ENCODE results near the gene CAVIN2. TPM values are rescaled to one million over a fixed set of nuclear protein-coding genes. Genes with fewer than 3 reads are reported as not detected.

CAVIN2 gene
- total RNA-seq, 2 experiments from 2014 or later, result 0.14 to 0.16 TPM

- TF ChIP-seq CTCF (IDR thresholded peaks at IDR 0.05), result no peak
- DNase-seq (no peak), ATAC-seq (ENCODE audit: poor library complexity) (no peak)
- Histone ChIP-seq H3K4me1 (ENCODE audit: insufficient read depth, low read length) (no peaks in the 10 kb centered on the region), H3K4me3 (ENCODE audit: low read length) (no peak overlapping the region), H3K9me3 (ENCODE audit: control insufficient read depth in 1 of 2, insufficient read depth in 1 of 2, low read length in 2 of 2) (no peaks in the 10 kb centered on the region), H3K27me3 (ENCODE audit: control insufficient read depth in 1 of 2, insufficient read depth in 2 of 2, low read length in 2 of 2) (peaks cover 0 to 17% of the 10 kb centered on the region in 2 experiments), H3K27ac (ENCODE audit: low read depth in 1 of 2, low read length in 2 of 2) (no peak overlapping the region), H3K36me3 (ENCODE audit: insufficient read depth, low read length) (no peaks in the 10 kb centered on the region)
- POLR2A ChIA-PET, result no interaction called here
- Mint-ChIP-seq H3K36me3 (ENCODE audit: low read depth) (no peaks in the 10 kb centered on the region), H3K4me3 (no peak overlapping the region), H3K9me3 (no peaks in the 10 kb centered on the region), H3K27ac (no peak overlapping the region), H3K27me3 (peaks cover 11% of the 10 kb centered on the region), H3K4me1 (ENCODE audit: low read depth) (no peaks in the 10 kb centered on the region)
- intact Hi-C loops (cut with DNase I, micrococcal nuclease), result no loop called here
- CTCF ChIA-PET, result interaction anchor here (0.7 to 1.0 kb wide), 2 partner anchors 67 to 69 kb away, joined by 3 read pairs; no protein-coding TSS in a partner anchor
Observed at GRCh38 chr2:191802180-191802579, 44.7 kb downstream of the CAVIN2 start.

GRCh38 chr2:191800874-191801273 is 46.0 kb downstream of the CAVIN2 start:
- no peaks in the 10 kb centered on the region for H3K4me1 ChIP-seq (ENCODE audit: insufficient read depth, low read length)
- CTCF ChIA-PET, result no interaction called here
- H3K27ac Mint-ChIP-seq, result no peak overlapping the region
- peaks cover 11% of the 10 kb centered on the region for H3K27me3 Mint-ChIP-seq
- intact Hi-C loops (cut with DNase I, micrococcal nuclease), result no loop called here
- H3K27me3 ChIP-seq (ENCODE audit: control insufficient read depth in 1 of 2, insufficient read depth in 2 of 2, low read length in 2 of 2), result peaks cover 0 to 8% of the 10 kb centered on the region in 2 experiments
- DNase-seq (no peak), ATAC-seq (ENCODE audit: poor library complexity) (no peak)
- no peaks in the 10 kb centered on the region for H3K36me3 Mint-ChIP-seq (ENCODE audit: low read depth)
- H3K4me3 Mint-ChIP-seq, result no peak overlapping the region
- no peaks in the 10 kb centered on the region for H3K9me3 ChIP-seq (ENCODE audit: control insufficient read depth in 1 of 2, insufficient read depth in 1 of 2, low read length in 2 of 2)
- H3K4me3 ChIP-seq (ENCODE audit: low read length), result no peak overlapping the region
- no peaks in the 10 kb centered on the region for H3K36me3 ChIP-seq (ENCODE audit: insufficient read depth, low read length)
- no peaks in the 10 kb centered on the region for H3K9me3 Mint-ChIP-seq
- TF ChIP-seq CTCF (IDR thresholded peaks at IDR 0.05), result no peak
- POLR2A ChIA-PET, result no interaction called here
- no peak overlapping the region for H3K27ac ChIP-seq (ENCODE audit: low read depth in 1 of 2, low read length in 2 of 2)
- no peaks in the 10 kb centered on the region for H3K4me1 Mint-ChIP-seq (ENCODE audit: low read depth)

- no peak overlapping the region for H3K27ac Mint-ChIP-seq
- no peak for DNase-seq
- H3K4me1 Mint-ChIP-seq (ENCODE audit: low read depth), result no peaks in the 10 kb centered on the region
- H3K27me3 Mint-ChIP-seq, result peaks cover 8% of the 10 kb centered on the region
- no peaks in the 10 kb centered on the region for H3K4me1 ChIP-seq (ENCODE audit: insufficient read depth, low read length)
- H3K9me3 ChIP-seq (ENCODE audit: control insufficient read depth in 1 of 2, insufficient read depth in 1 of 2, low read length in 2 of 2), result no peaks in the 10 kb centered on the region
- no peak for ATAC-seq (ENCODE audit: poor library complexity)
- no peak for TF ChIP-seq CTCF (IDR thresholded peaks at IDR 0.05)
- POLR2A ChIA-PET, result no interaction called here
- no peak overlapping the region for H3K4me3 ChIP-seq (ENCODE audit: low read length)
- H3K27ac ChIP-seq (ENCODE audit: low read depth in 1 of 2, low read length in 2 of 2), result no peak overlapping the region
- no peaks in the 10 kb centered on the region for H3K36me3 Mint-ChIP-seq (ENCODE audit: low read depth)
- peaks cover 0 to 8% of the 10 kb centered on the region in 2 experiments for H3K27me3 ChIP-seq (ENCODE audit: control insufficient read depth in 1 of 2, insufficient read depth in 2 of 2, low read length in 2 of 2)
- H3K4me3 Mint-ChIP-seq, result no peak overlapping the region
- no peaks in the 10 kb centered on the region for H3K9me3 Mint-ChIP-seq
- intact Hi-C loops (cut with DNase I, micrococcal nuclease), result no loop called here
- CTCF ChIA-PET, result no interaction called here
- H3K36me3 ChIP-seq (ENCODE audit: insufficient read depth, low read length), result no peaks in the 10 kb centered on the region
Observed at GRCh38 chr2:191799526-191799925, 47.4 kb downstream of the CAVIN2 start.
